Measurements from ENCODE around the gene SYNJ2.

The SYNJ2 gene

GRCh38 chr6:158029668-158030230, 48.1 kb downstream of the SYNJ2 start:
- TF ChIP-seq ZBTB7A (IDR thresholded peaks at IDR 0.05; ENCODE audit: low read depth) (no peak), TAF1 (IDR thresholded peaks at IDR 0.05; ENCODE audit: low read depth) (no peak), CREB1 (IDR thresholded peaks at IDR 0.05; ENCODE audit: low read depth) (no peak), EP300 (IDR thresholded peaks at IDR 0.05; ENCODE audit: borderline replicate concordance) (no peak), FOXM1 (IDR thresholded peaks at IDR 0.05; ENCODE audit: borderline replicate concordance, low read depth) (no peak), CEBPB (IDR thresholded peaks at IDR 0.05) (no peak), TCF12 (IDR thresholded peaks at IDR 0.05; ENCODE audit: low read depth) (no peak), REST (IDR thresholded peaks at IDR 0.05; ENCODE audit: low read depth) (no peak)

- TF ChIP-seq REST (IDR thresholded peaks at IDR 0.05; ENCODE audit: low read depth) (no peak), RAD21 (IDR thresholded peaks at IDR 0.05; ENCODE audit: low read depth) (no peak), TEAD4 (IDR thresholded peaks at IDR 0.05) (no peak), EP300 (IDR thresholded peaks at IDR 0.05; ENCODE audit: borderline replicate concordance) (no peak), NFIC (IDR thresholded peaks at IDR 0.05) (no peak), CEBPB (IDR thresholded peaks at IDR 0.05) (no peak), ZBTB7A (IDR thresholded peaks at IDR 0.05; ENCODE audit: low read depth) (no peak), TAF1 (IDR thresholded peaks at IDR 0.05; ENCODE audit: low read depth) (no peak), CREB1 (IDR thresholded peaks at IDR 0.05; ENCODE audit: low read depth) (no peak), TCF12 (IDR thresholded peaks at IDR 0.05; ENCODE audit: low read depth) (no peak), FOXM1 (IDR thresholded peaks at IDR 0.05; ENCODE audit: borderline replicate concordance, low read depth) (no peak)
Observed at GRCh38 chr6:158030380-158031300, 49.0 kb downstream of the SYNJ2 start.

GRCh38 chr6:158031381-158032353, 50.0 kb downstream of the SYNJ2 start:
- TF ChIP-seq NFIC (IDR thresholded peaks at IDR 0.05) (peak; percentile 66), YY1 (IDR thresholded peaks at IDR 0.05; ENCODE audit: low read depth) (no peak), CEBPB (IDR thresholded peaks at IDR 0.05) (no peak), FOXM1 (IDR thresholded peaks at IDR 0.05; ENCODE audit: borderline replicate concordance, low read depth) (peak; percentile 58; the same call in 1 of the 2 replicates), TCF12 (IDR thresholded peaks at IDR 0.05; ENCODE audit: low read depth) (peak; percentile 82), EGR1 (IDR thresholded peaks at IDR 0.05) (no peak), ZBTB7A (IDR thresholded peaks at IDR 0.05; ENCODE audit: low read depth) (0 out of 2 replicates have a peak, but pooled peaks have one; percentile 30), RAD21 (IDR thresholded peaks at IDR 0.05; ENCODE audit: low read depth) (no peak), EP300 (IDR thresholded peaks at IDR 0.05; ENCODE audit: borderline replicate concordance) (peak; percentile 76), TEAD4 (IDR thresholded peaks at IDR 0.05) (peak; percentile 49), USF1 (IDR thresholded peaks at IDR 0.05) (no peak), CREB1 (IDR thresholded peaks at IDR 0.05; ENCODE audit: low read depth) (no peak)

- TF ChIP-seq NFIC (IDR thresholded peaks at IDR 0.05): no peak
- TF ChIP-seq CEBPB (IDR thresholded peaks at IDR 0.05): no peak
- TF ChIP-seq RAD21 (IDR thresholded peaks at IDR 0.05; ENCODE audit: low read depth): no peak
- TF ChIP-seq USF1 (IDR thresholded peaks at IDR 0.05): no peak
Observed at GRCh38 chr6:158032354-158032733, 50.7 kb downstream of the SYNJ2 start.

- TF ChIP-seq TEAD4 (IDR thresholded peaks at IDR 0.05) (no peak), YY1 (IDR thresholded peaks at IDR 0.05; ENCODE audit: low read depth) (no peak), USF1 (IDR thresholded peaks at IDR 0.05) (no peak)
Observed at GRCh38 chr6:158033077-158033750, 51.6 kb downstream of the SYNJ2 start.

Measured in Ishikawa (cell line).